ENCODE results near the gene SLAMF9.

DNA sequence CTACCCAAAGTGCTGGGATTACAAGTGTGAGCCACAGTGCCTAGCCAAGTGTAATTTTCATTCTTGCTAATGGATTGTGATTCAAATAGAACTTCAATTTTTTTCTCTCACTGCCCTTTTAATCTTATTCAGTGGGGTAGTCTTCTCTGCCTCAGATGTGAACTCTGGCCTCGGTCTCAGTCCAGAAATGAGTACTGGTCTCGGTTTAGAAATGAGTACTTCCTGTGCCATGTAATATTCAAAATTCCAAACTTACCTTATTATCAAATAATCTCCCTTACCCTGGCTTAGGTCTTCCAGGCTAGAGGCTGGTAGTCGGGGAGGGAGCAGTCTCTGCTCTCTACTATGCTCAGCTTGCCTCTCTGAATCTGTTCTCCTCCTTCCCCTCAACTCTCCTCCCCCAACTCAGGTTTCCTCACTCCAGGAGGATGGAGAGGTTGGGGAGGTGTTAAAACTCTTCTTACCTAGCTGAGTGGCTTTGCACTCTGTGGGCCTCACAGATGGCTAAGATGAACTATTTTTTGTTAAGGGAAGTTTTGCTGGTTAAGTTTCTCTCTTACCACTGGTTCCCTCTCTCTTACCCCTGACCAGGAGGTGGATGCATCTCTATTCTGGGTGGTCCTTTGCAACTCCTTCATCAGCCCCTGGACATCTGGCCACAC is 4.8 kb upstream of the SLAMF9 start:
- no peak for TF ChIP-seq POLR2AphosphoS5 (IDR thresholded peaks at IDR 0.05; ENCODE audit: low read depth, low read length)
- no peak for TF ChIP-seq CTCF (IDR thresholded peaks at IDR 0.05)
- TF ChIP-seq, protein P1, sequence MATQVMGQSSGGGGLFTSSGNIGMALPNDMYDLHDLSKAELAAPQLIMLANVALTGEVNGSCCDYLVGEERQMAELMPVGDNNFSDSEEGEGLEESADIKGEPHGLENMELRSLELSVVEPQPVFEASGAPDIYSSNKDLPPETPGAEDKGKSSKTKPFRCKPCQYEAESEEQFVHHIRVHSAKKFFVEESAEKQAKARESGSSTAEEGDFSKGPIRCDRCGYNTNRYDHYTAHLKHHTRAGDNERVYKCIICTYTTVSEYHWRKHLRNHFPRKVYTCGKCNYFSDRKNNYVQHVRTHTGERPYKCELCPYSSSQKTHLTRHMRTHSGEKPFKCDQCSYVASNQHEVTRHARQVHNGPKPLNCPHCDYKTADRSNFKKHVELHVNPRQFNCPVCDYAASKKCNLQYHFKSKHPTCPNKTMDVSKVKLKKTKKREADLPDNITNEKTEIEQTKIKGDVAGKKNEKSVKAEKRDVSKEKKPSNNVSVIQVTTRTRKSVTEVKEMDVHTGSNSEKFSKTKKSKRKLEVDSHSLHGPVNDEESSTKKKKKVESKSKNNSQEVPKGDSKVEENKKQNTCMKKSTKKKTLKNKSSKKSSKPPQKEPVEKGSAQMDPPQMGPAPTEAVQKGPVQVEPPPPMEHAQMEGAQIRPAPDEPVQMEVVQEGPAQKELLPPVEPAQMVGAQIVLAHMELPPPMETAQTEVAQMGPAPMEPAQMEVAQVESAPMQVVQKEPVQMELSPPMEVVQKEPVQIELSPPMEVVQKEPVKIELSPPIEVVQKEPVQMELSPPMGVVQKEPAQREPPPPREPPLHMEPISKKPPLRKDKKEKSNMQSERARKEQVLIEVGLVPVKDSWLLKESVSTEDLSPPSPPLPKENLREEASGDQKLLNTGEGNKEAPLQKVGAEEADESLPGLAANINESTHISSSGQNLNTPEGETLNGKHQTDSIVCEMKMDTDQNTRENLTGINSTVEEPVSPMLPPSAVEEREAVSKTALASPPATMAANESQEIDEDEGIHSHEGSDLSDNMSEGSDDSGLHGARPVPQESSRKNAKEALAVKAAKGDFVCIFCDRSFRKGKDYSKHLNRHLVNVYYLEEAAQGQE (IDR thresholded peaks at IDR 0.05; ENCODE audit: insufficient read depth in 1 of 2, low read depth in 2 of 2, low read length in 1 of 2), result no peak
- no peak for TF ChIP-seq TCF7L2 (IDR thresholded peaks at IDR 0.05; ENCODE audit: low read depth, low read length)
- no peak for TF ChIP-seq SIN3A (IDR thresholded peaks at IDR 0.05; ENCODE audit: borderline replicate concordance, insufficient read depth, low read depth, low read length)
